PC-9 (cell line): ENCODE measurements around the gene GMEB2. TPM values are rescaled to one million over a fixed set of nuclear protein-coding genes. Genes with fewer than 3 reads are reported as not detected.

Experiments
- BruUV-seq: library from RNA; stranded (reverse); fragments of 400-500 nt; replicated peaks from 2 replicates; lab custom pipeline; 2021; lab: Mats Ljungman, UMichigan
- CTCF ChIA-PET: fragments of 300-600 bp; sonication (Branson Sonifier 250); formaldehyde crosslinking; loops from one replicate; lab custom pipeline; 2022; ENCODE audit warnings: antibody characterized with exemption; lab: Charles Lee
- POLR2A ChIA-PET: fragments of 300-600 bp; sonication (Branson Sonifier 250); formaldehyde crosslinking; loops from one replicate; lab custom pipeline; 2022; ENCODE audit warnings: antibody characterized with exemption; ENCODE audit not compliant: unreplicated experiment; lab: Charles Lee
- DNase-seq, 2 experiments: peaks; one replicate each; pipeline versions ENCODE4 v3.0.0 to v3.0.0-alpha.2; 2015 to 2022; ENCODE audit warnings: mixed read lengths in 1 of 2
- H2AFZ ChIP-seq: fragments of 200-600 bp; sonication (generic); 2 replicates; pipeline ENCODE4 v1.8.1; 2017; ENCODE audit warnings: antibody characterized with exemption
- H3F3A ChIP-seq: fragments of 200-600 bp; sonication (generic); 2 replicates; pipeline ENCODE4 v1.8.1; 2017; ENCODE audit warnings: antibody characterized with exemption, mild to moderate bottlenecking, low read depth; ENCODE audit not compliant: insufficient read depth
- H3K27ac ChIP-seq: fragments of 200-600 bp; sonication (generic); 2 replicates; pipeline ENCODE4 v1.6.1; 2016; ENCODE audit warnings: mixed run types
- H3K27me3 ChIP-seq: fragments of 200-600 bp; sonication (generic); 2 replicates; pipeline ENCODE4 v1.6.1; 2016; ENCODE audit warnings: low read depth, mixed run types; ENCODE audit not compliant: insufficient read depth
- H3K36me3 ChIP-seq: fragments of 200-600 bp; sonication (generic); 2 replicates; pipeline ENCODE4 v1.6.1; 2016; ENCODE audit warnings: low read depth, mixed run types
- H3K4me1 ChIP-seq: fragments of 200-600 bp; sonication (generic); replicated peaks from 2 replicates; pipeline ENCODE4 v1.6.1; 2016; ENCODE audit warnings: mixed run types; ENCODE audit not compliant: insufficient read depth
- H3K4me2 ChIP-seq: fragments of 200-600 bp; sonication (generic); 2 replicates; pipeline ENCODE4 v1.6.1; 2017; ENCODE audit warnings: mixed run types
- H3K4me3 ChIP-seq: fragments of 200-600 bp; sonication (generic); 2 replicates; pipeline ENCODE4 v1.6.1; 2016; ENCODE audit warnings: mixed run types
- H3K79me2 ChIP-seq: fragments of 200-600 bp; sonication (generic); 2 replicates; pipeline ENCODE4 v1.6.1; 2017; ENCODE audit warnings: low read depth, mixed run types
- H3K9me2 ChIP-seq: fragments of 200-600 bp; sonication (generic); 2 replicates; pipeline ENCODE4 v1.8.1; 2017; ENCODE audit warnings: mild to moderate bottlenecking; ENCODE audit not compliant: insufficient read depth
- H3K9me3 ChIP-seq: fragments of 200-600 bp; sonication (generic); 2 replicates; pipeline ENCODE4 v1.8.1; 2016; ENCODE audit warnings: low read depth; ENCODE audit not compliant: insufficient read depth
- H4K20me1 ChIP-seq: fragments of 200-600 bp; sonication (generic); 2 replicates; pipeline ENCODE4 v1.8.1; 2017; ENCODE audit not compliant: insufficient read depth
- CTCF ChIP-seq: fragments of 200-600 bp; sonication (generic); conservative IDR thresholded peaks from 2 replicates; pipeline ENCODE4 v1.6.1; 2017; ENCODE audit warnings: mixed run types, antibody characterized with exemption, mild to moderate bottlenecking, moderate library complexity
- EZH2 ChIP-seq: fragments of 200-600 bp; sonication (generic); IDR thresholded peaks from 2 replicates; pipeline ENCODE4 v1.8.0; 2017; ENCODE audit warnings: antibody characterized with exemption, low read depth
- intact Hi-C: fragments of 100-400 bp; cut with micrococcal nuclease; formaldehyde crosslinking; loops from one replicate; pipeline ENCODE4 v1.10.0; 2022; ENCODE audit not compliant: unreplicated experiment
- total RNA-seq: library from RNA; stranded (reverse); gene quantifications from 2 replicates; pipeline ENCODE4 v1.2.3, GENCODE V29; 2021

The GMEB2 gene
- total RNA-seq, 1 experiment from 2014 or later, result 19.3 TPM

- H3K36me3 ChIP-seq, result no peaks in the 10 kb centered on the region
- ChIA-PET POLR2A (no interaction called here), CTCF (interaction anchor here (0.7 kb wide), 1 partner anchor 367 kb away, joined by 3 read pairs; no protein-coding TSS in a partner anchor)
Observed at GRCh38 chr20:63587776-63588591, 38.9 kb downstream of the GMEB2 start.

GRCh38 chr20:63587256-63587655 lies 39.6 kb downstream of the GMEB2 start:
- Histone ChIP-seq H4K20me1 (no peaks in the 10 kb centered on the region; the same call in 1 of the 2 replicates), H2AFZ (no peak overlapping the region), H3K27ac (no peak overlapping the region), H3K4me3 (no peak overlapping the region), H3K36me3 (no peaks in the 10 kb centered on the region), H3K27me3 (no peaks in the 10 kb centered on the region), H3F3A (peaks cover 15% of the 10 kb centered on the region; the same call in 1 of the 2 replicates), H3K9me3 (no peaks in the 10 kb centered on the region), H3K4me2 (no peak overlapping the region), H3K79me2 (no peaks in the 10 kb centered on the region), H3K9me2 (no peaks in the 10 kb centered on the region), H3K4me1 (no peaks in the 10 kb centered on the region)
- POLR2A ChIA-PET, result no interaction called here
- intact Hi-C loops, result loop anchor here (10.0 kb wide), 1 partner anchor 98 kb away; no protein-coding TSS in a partner anchor
- BruUV-seq, result no TSS peak
- TF ChIP-seq EZH2 (no peak), CTCF (no peak)
- CTCF ChIA-PET, result no interaction called here
- DNase-seq, result no peak

More at GRCh38 chr20:63587776-63588591, 38.9 kb downstream of the GMEB2 start:
- BruUV-seq, result no TSS peak
- intact Hi-C loops, result loop anchor here (10.0 kb wide), 1 partner anchor 97 kb away; no protein-coding TSS in a partner anchor
- Histone ChIP-seq H2AFZ (no peak overlapping the region), H3K27ac (no peak overlapping the region), H3K4me3 (no peak overlapping the region), H3K4me1 (no peaks in the 10 kb centered on the region), H3K9me3 (no peaks in the 10 kb centered on the region), H3K79me2 (no peaks in the 10 kb centered on the region), H3F3A (peaks cover 15% of the 10 kb centered on the region; the same call in 1 of the 2 replicates), H3K27me3 (no peaks in the 10 kb centered on the region), H4K20me1 (no peaks in the 10 kb centered on the region; the same call in 1 of the 2 replicates), H3K4me2 (no peak overlapping the region), H3K9me2 (no peaks in the 10 kb centered on the region)
- no peak for DNase-seq
- TF ChIP-seq CTCF (no peak), EZH2 (no peak)

GRCh38 chr20:63586797-63587196 lies 40.1 kb downstream of the GMEB2 start:
- ChIA-PET POLR2A (no interaction called here), CTCF (no interaction called here)
- Histone ChIP-seq H2AFZ (no peak overlapping the region), H3K9me3 (no peaks in the 10 kb centered on the region), H3K36me3 (no peaks in the 10 kb centered on the region), H3K4me3 (no peak overlapping the region), H3F3A (peaks cover 13% of the 10 kb centered on the region; the same call in 1 of the 2 replicates), H3K4me1 (no peaks in the 10 kb centered on the region), H3K9me2 (no peaks in the 10 kb centered on the region), H3K4me2 (no peak overlapping the region), H3K79me2 (no peaks in the 10 kb centered on the region), H3K27me3 (no peaks in the 10 kb centered on the region), H3K27ac (no peak overlapping the region), H4K20me1 (no peaks in the 10 kb centered on the region; the same call in 1 of the 2 replicates)
- no TSS peak for BruUV-seq
- intact Hi-C loops, result loop anchor here (10.0 kb wide), 1 partner anchor 98 kb away; no protein-coding TSS in a partner anchor
- TF ChIP-seq CTCF (no peak), EZH2 (no peak)
- no peak for DNase-seq
